T-helper 1 cell (primary cell): ENCODE measurements around the gene SIGLEC5.

Source experiments
- DNase-seq, 5 donors: peaks; one replicate each; pipeline ENCODE4 v3.0.0-alpha.2; 2012 to 2020

SIGLEC5 gene

GRCh38 chr19:51627491-51628138 lies 2.6 kb downstream of the SIGLEC5 start:
- DNase-seq = no peak

GRCh38 chr19:51626675-51627074 lies 3.5 kb downstream of the SIGLEC5 start:
- DNase-seq = no peak

DNA sequence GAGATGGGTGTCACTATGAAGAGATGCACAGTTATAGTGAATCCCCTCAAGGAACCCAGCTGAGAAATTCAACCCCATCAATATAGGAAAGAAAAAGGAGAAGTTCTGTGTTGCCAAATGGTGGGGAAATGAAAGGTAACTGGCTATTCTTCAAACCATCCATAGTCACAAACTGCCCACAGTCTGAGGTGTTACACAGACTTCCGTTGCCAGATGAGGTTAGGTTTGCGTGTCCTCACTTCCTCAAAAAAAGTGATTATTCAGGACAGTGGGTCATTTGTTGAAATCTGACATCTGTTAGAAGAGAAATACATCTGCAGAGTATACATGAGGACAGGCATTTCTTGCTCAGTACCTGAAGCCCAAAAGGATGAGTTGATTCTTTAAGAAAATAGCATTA lies 9.0 kb downstream of the SIGLEC5 start:
- DNase-seq = no peak

- no peak for DNase-seq
Measured at GRCh38 chr19:51615991-51616390, 14.2 kb downstream of the SIGLEC5 start.

GRCh38 chr19:51614789-51615188 lies 15.4 kb downstream of the SIGLEC5 start:
- DNase-seq = no peak

DNA sequence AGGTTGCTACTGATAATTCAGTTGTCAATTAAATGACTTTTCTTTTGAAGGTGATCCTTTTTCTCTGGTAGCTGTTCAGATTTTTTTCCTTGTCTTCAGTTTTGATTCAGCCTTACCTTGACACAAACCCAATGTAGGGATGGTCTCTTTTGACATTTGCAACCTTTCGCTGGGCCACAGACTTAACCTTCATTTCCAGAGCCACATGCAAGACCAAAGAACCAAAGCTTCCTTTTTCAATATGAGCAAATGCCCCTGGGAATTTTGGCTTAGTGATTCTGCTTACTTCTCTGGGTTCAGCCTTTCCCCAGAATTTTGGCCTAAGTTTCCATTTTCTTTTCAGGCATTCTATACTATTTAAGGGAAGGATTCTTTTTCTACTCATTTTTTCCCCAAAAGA lies 19.6 kb downstream of the SIGLEC5 start:
- no peak for DNase-seq

DNA sequence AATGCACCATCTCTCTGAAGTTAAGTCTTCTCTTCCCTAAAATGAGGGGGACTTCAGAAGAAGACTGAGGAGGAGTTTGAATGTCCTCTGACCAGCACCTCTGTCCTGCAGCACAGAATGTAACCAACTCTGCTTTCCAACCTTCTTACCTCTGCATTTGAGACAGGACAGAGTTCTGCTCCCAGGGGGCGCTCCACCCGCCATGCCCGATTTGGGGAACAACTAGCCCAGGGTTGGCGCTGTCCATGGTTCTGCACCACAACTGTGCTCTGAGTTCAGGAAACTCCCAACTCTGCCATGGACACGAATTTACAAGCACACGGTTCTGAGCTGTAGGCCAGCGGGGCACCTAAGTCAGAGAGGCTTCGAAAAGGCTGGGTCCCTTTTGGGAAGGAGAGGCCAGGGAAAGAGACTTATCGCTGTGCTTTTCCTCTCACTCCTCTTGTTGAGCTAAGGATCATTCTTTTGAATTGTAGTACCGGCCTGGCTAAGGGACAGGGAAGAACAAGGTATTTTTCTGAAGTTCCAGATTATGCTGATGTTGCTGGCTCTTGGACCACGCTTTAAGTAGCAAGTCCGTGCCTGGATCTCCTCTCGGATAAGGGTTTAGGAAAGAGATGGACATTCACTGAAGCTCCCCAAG lies 22.2 kb downstream of the SIGLEC5 start:
- peak in 4 of 5 donors; percentile 27 to 37 (median 37) for DNase-seq

DNA sequence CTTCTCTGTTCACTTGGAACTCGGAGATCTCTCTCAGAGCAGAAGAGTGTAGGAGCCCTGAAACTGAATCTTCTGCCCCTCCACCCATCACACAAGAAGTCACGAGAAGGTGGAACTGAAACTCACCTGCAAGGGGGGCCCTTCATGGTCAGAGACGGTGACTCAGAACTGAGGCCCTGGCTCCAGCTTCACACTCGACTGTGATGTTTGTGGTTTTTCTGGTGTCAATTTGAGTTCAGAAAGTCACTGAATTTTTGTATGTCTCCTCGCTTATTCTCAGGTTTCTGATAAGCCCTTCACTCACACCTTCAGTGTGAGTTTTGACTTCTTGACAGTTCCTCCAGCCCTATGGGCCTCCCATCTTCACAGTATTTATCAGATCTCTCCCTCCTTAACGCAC lies 23.1 kb downstream of the SIGLEC5 start:
- DNase-seq = no peak

DNA sequence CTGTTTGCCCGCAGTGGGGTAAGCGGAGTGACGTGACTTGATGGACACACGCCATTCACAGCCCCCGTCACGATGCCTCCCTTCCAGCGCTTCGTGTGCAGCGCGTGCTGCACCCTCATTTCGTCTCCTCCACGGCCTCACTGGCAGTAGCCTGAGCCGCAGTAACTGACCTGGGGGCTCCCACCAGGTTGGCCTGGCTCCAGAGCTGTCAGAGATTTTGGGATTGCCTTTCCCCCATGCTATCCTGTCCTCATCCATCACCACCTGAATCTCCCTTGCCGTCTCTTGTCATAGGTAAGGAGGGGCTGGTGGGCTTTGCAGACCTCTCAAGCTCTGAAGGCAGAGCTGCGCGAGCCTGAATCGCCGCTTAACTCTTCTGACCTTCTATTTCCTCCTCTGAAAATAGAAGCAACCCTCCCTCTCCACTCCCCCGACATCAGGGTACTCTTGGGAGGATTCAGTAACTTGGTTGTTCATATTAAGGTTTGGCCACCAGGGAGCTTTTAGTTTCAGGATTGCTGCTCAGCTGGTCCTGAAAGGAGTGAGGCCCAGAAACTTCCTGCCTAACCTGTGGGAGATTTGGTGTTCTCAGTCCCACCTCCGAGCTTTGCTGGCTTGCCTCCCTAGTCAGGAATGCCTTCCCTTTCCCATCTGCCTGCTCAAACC lies 27.9 kb downstream of the SIGLEC5 start:
- DNase-seq = no peak

DNA sequence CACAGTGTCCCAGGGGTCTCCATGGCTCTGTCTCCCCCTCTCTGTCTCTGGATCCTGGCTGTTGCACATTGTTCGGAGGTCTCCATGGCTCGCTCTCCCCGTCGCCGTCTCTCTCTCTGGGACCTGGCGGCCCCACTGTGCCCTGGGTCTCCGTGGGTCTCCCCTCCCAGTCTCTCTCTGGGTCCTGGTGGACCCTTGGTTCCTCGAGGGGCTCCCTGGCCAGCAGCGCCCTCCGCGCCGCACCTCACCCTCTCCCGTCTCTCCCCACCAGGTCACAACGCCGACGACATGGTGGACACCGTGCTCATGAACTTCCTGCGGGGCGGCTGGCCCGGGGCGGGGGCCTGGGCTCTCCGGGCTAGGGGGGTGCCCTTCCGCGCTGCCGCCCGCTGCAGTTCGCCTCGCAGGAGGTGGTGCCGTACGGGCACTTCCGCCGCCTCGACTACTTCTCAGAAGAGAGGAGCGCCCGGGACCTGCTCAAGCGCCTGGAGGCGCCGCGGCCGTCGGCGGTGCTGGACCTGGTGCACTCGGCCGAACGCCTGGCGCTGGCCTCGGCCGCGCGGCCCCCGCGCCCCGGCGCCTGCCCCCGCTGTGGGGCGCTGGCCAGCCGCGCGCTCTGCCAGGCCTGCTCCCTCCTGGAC lies 29.1 kb downstream of the SIGLEC5 start:
- DNase-seq = no peak

- DNase-seq = no peak
Measured at GRCh38 chr19:51599084-51599483, 31.1 kb downstream of the SIGLEC5 start.

GRCh38 chr19:51598159-51598915 lies 31.9 kb downstream of the SIGLEC5 start:
- no peak for DNase-seq

GRCh38 chr19:51595190-51596175 lies 34.7 kb downstream of the SIGLEC5 start:
- no peak for DNase-seq

- no peak for DNase-seq
Measured at GRCh38 chr19:51594774-51595109, 35.5 kb downstream of the SIGLEC5 start.

DNA sequence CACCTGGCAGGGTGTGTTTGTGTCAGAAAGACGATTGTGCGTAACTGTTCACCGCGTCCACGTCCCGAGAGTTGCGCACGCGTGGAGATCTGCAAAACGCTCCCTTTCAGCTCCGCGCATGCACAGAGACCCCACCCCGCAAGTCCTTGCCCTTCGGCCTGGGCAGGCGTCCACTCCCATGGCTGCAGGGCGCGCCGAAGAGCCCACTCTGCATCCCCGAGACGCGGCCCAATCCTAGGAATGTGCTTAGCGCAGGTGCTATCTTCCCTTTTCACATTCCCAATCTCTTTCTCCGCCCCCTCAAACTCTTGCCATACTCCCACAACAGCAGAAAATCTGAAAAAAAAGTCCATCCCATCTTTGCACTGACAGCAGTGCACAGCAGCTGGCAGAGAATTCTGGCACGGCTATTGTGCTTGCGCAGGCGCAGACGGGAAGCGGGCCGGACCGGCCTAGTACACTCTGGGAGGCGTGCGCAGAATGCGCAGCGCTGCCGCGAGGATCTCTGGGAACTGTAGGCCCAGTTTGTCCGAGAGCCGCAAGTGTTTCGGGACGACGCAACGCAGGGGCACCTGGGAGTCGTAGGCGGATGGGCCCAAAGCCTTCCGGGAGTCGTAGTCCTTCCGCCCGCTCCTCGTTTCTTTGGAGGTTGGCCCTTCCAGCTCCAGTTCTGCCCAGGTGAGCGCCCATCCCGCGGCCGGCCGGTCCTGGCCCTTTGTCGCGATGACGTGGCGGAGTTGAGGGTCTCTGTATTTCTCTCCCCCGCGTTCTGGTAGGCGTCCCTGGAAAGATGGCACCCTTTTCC lies 36.0 kb downstream of the SIGLEC5 start:
- DNase-seq = peak; percentile 90 to 97 (median 92)

DNA sequence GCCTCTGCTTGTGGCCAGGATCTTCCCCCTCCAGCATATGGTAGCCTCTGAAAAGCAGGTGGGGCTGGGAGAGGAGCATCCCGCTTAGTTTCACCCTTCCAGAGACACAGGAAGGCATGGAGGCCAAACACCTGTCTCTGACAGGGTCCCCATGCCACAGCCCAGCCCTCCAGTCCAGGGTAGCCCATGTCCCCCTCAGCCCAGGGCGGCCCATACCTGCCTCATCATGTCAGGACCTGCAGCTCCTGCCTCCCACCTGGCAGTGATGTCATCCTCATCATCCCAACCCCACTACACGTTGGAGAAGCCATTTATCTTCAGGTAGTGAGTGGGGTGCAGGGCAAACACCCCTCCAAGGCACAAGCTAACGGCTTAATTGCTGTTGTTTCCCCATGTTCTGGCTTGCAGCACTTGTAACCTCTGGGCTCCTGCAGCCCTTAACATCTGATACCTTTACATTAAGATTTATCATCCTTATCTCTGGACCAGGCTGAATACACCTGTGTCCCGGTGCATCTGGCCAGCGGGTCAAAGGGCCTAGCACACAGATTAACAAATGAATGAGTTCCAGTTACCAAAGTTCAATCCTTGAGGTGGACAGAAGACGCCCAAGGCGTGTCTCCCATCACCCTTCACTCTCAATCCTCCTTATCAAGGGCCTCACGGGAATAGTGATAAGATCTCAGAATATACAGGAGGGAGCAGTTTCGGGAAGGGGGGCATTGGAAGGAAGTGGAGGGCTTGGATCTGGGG lies 36.9 kb downstream of the SIGLEC5 start:
- no peak for DNase-seq

GRCh38 chr19:51592521-51592920 lies 37.7 kb downstream of the SIGLEC5 start:
- no peak for DNase-seq

DNA sequence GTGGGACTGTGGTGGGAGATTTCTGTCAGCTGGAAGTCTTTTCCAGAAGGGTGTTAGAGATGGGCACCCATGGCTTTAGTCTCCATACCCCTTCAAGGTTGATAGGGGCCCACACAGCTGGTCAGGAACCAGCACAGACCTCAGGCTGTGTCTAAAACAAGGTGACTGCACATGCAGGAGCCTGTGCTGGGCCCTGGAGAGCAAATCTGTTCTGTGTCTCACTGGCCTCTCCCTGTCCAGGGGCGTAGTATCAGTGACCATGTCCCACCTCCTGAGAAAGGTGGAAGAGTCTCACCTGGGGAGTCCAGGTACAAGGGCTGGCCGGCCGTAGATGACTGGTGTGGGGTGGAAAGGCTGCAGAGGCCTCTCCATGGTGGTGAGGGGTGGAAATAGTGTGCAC lies 39.8 kb downstream of the SIGLEC5 start:
- DNase-seq = no peak

DNA sequence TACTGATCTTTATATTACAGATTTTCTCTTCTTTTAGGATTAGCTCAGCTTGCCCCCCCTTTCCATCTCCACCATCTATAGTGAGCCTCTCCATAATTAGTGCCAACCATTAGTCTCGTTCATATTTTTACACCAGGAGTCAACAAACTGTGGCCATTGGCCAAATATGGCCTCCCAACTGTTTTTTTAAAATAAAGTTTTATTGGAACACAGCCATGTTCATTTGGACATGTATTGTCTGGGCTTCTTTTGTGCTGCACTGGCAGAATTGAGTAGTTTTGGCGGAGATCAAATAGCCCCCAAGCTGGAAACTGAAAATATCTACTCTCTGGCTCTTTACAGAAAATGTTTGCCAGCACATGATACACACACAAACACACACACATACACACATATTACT lies 40.7 kb downstream of the SIGLEC5 start:
- DNase-seq = no peak
